GM12878 (cell line): ENCODE results near the gene THSD4. TPM values are rescaled to one million over a fixed set of nuclear protein-coding genes. Genes with fewer than 3 reads are reported as not detected.

ENCODE experiments used
- ATAC-seq: fragments of 200-7000 bp; cut with Tn5 transposase; 3 replicates; pipeline ENCODE4 v1.9.1; 2020; ENCODE audit warnings: mild to moderate bottlenecking, moderate library complexity
- BruUV-seq: library from RNA; stranded (reverse); fragments of 400-500 nt; replicated peaks from 2 replicates; lab custom pipeline; 2021; lab: Mats Ljungman, UMichigan
- CTCF ChIA-PET: fragments of 300-600 bp; sonication (Branson Sonifier 250); formaldehyde crosslinking; extraction: SDS; loops from one replicate; lab custom pipeline; 2021; ENCODE audit warnings: inconsistent platforms; lab: Yijun Ruan, JAX
- POLR2A ChIA-PET: fragments of 350-600 bp; formaldehyde crosslinking; extraction: SDS; loops from one replicate; lab custom pipeline; 2021; ENCODE audit warnings: inconsistent platforms; lab: Charles Lee
- RAD21 ChIA-PET: fragments of 300-600 bp; sonication (Branson Sonifier 250); formaldehyde crosslinking; loops from one replicate; lab custom pipeline; 2023; ENCODE audit warnings: antibody characterized with exemption; ENCODE audit not compliant: unreplicated experiment; lab: Charles Lee
- SMC1A ChIA-PET: fragments of 300-600 bp; sonication (Branson Sonifier 250); formaldehyde crosslinking; loops from one replicate; lab custom pipeline; 2023; ENCODE audit not compliant: unreplicated experiment, uncharacterized antibody; lab: Charles Lee
- DNase-seq: peaks from one replicate; pipeline ENCODE4 v3.0.0-alpha.2; 2011; ENCODE audit warnings: low read depth, low spot score
- FAIRE-seq: peaks from 3 replicates; lab custom pipeline; 2011; peaks lifted over from hg19 to GRCh38; lab: Jason Lieb, UNC
- H2AFZ ChIP-seq: 2 replicates; pipeline ENCODE4 v1.6.0; 2011; ENCODE audit warnings: low read depth, low read length, control low read depth; ENCODE audit not compliant: control insufficient read depth
- H3K27ac ChIP-seq: 2 replicates; pipeline ENCODE4 v1.5.1; 2011; ENCODE audit warnings: control low read depth; ENCODE audit not compliant: control insufficient read depth, insufficient read depth
- H3K27me3 ChIP-seq, 2 experiments: replicated peaks in 1 of 2; 2 replicates each; pipeline versions ENCODE4 v1.6.0 to v1.6.1; 2011; ENCODE audit warnings: low read length in 1 of 2; ENCODE audit not compliant: control insufficient read depth in 2 of 2, insufficient read depth in 2 of 2
- H3K36me3 ChIP-seq, 2 experiments: 2 replicates each; pipeline ENCODE4 v1.5.1; 2011; ENCODE audit warnings: low read length in 1 of 2; ENCODE audit not compliant: control insufficient read depth in 2 of 2, insufficient read depth in 2 of 2
- H3K4me1 ChIP-seq: 2 replicates; pipeline ENCODE4 v1.6.1; 2011; ENCODE audit warnings: mild to moderate bottlenecking, low read length, moderate library complexity, mixed read lengths; ENCODE audit not compliant: control insufficient read depth, insufficient read depth
- H3K4me2 ChIP-seq: 2 replicates; pipeline ENCODE4 v1.6.0; 2011; ENCODE audit warnings: control low read depth; ENCODE audit not compliant: control insufficient read depth, insufficient read depth
- H3K4me3 ChIP-seq: fragments of 200-600 bp; sonication (generic); 2 replicates; pipeline ENCODE4 v1.5.1; 2016
- H3K79me2 ChIP-seq: 2 replicates; pipeline ENCODE4 v1.6.0; 2011; ENCODE audit warnings: low read length; ENCODE audit not compliant: control insufficient read depth, insufficient read depth
- H3K9ac ChIP-seq: 2 replicates; pipeline ENCODE4 v1.8.0; 2011; ENCODE audit warnings: low read length, control low read depth, mixed read lengths; ENCODE audit not compliant: control insufficient read depth, insufficient read depth
- H3K9me3 ChIP-seq: replicated peaks from 3 replicates; pipeline ENCODE4 v1.5.1; 2011; ENCODE audit warnings: mild to moderate bottlenecking, low read length; ENCODE audit not compliant: control insufficient read depth, insufficient read depth
- H4K20me1 ChIP-seq: 2 replicates; pipeline ENCODE4 v1.6.0; 2011; ENCODE audit not compliant: control insufficient read depth, insufficient read depth
- ASH2L ChIP-seq: fragments of 300-600, 200-600 bp; sonication (generic); IDR thresholded peaks from 2 replicates; pipeline ENCODE4 v1.6.1; 2017; ENCODE audit warnings: low read depth, mild to moderate bottlenecking, borderline replicate concordance
- BCLAF1 ChIP-seq: fragments of 450-650 bp; IDR thresholded peaks from 2 replicates; pipeline ENCODE4 v1.6.1; 2017; ENCODE audit warnings: antibody characterized with exemption, mild to moderate bottlenecking, moderate library complexity
- CBX3 ChIP-seq: fragments of 200-600 bp; sonication (generic); IDR thresholded peaks from 2 replicates; pipeline ENCODE4 v1.6.1; 2016; ENCODE audit warnings: low read depth, borderline replicate concordance
- CEBPZ ChIP-seq: fragments of 150-350 bp; IDR thresholded peaks from 2 replicates; pipeline ENCODE4 v1.6.1; 2016; ENCODE audit warnings: low read depth, low read length
- CREB1 ChIP-seq: IDR thresholded peaks from 2 replicates; pipeline ENCODE4 v1.6.1; 2012; ENCODE audit warnings: low read depth, mild to moderate bottlenecking, inconsistent platforms
- EGR1 ChIP-seq, 2 experiments: IDR thresholded peaks; 1 replicate in 1 of 2; 2 replicates in 1 of 2; pipeline ENCODE4 v1.6.1; 2011 to 2012; ENCODE audit warnings: low read depth in 2 of 2, low read length in 2 of 2, borderline replicate concordance in 1 of 2, mild to moderate bottlenecking in 1 of 2, moderate library complexity in 1 of 2
- EZH2 ChIP-seq: IDR thresholded peaks from 2 replicates; pipeline ENCODE4 v1.6.1; 2012; ENCODE audit warnings: low read depth, mild to moderate bottlenecking, control low read depth, inconsistent platforms, low read length, borderline replicate concordance; ENCODE audit not compliant: control insufficient read depth
- KAT2A ChIP-seq: conservative IDR thresholded peaks from 2 replicates; pipeline ENCODE4 v1.6.1; 2011; ENCODE audit warnings: low read depth, low read length; ENCODE audit not compliant: control insufficient read depth
- NBN ChIP-seq: fragments of 450-650 bp; IDR thresholded peaks from 2 replicates; pipeline ENCODE4 v1.6.1; 2016
- NR2C2 ChIP-seq: IDR thresholded peaks from 2 replicates; pipeline ENCODE4 v1.6.1; 2011; ENCODE audit warnings: borderline replicate concordance, low read depth; ENCODE audit not compliant: control insufficient read depth, insufficient read length
- PAX8 ChIP-seq: fragments of 450-650 bp; IDR thresholded peaks from 2 replicates; pipeline ENCODE4 v1.6.1; 2017; ENCODE audit warnings: mild to moderate bottlenecking, moderate library complexity
- RFX5 ChIP-seq: IDR thresholded peaks from 2 replicates; pipeline ENCODE4 v1.6.1; 2011; ENCODE audit warnings: low read depth, low read length, improper control_type of control experiment
- TCF3 ChIP-seq: IDR thresholded peaks from 2 replicates; pipeline ENCODE4 v1.6.1; 2012; ENCODE audit warnings: low read depth, mild to moderate bottlenecking, low read length, borderline replicate concordance; ENCODE audit not compliant: insufficient read depth
- WGBS: methylation state at CpG from one replicate; pipeline ENCODE4 v1.1.6; 2016; ENCODE audit warnings: low lambda C conversion rate; ENCODE audit not compliant: insufficient replicate concordance, insufficient coverage; ENCODE audit errors: missing lambda C conversion rate; 5-methylcytosine and 5-hydroxymethylcytosine counted together
- in situ Hi-C: fragments of 300-500 bp; cut with MboI; formaldehyde crosslinking; loops from 9 replicates; pipeline ENCODE4 v1.14.3; 2018; ENCODE audit warnings: mixed read lengths
- intact Hi-C: fragments of 100-400 bp; cut with micrococcal nuclease; formaldehyde crosslinking; loops from one replicate; pipeline ENCODE4 v1.14.2; 2022; ENCODE audit not compliant: unreplicated experiment
- polyA plus RNA-seq, 11 experiments: library from polyadenylated mRNA; depleted of rRNA in 4 of 11; unstranded in 6 of 11; stranded (reverse) in 5 of 11; fragments of >200 nt; fragmentation: Nextera tagmentation in 4 of 11; fragmentation: Illumina TruSeq in 1 of 11; extraction: Ambion mirVana in 4 of 11; extraction: Trizol in 1 of 11; gene quantifications; 1 replicate in 1 of 11; 2 replicates in 10 of 11; pipeline versions ENCODE4 v1.2.1 to v1.2.3, GENCODE V29; 2011 to 2016; ENCODE audit warnings: inconsistent platforms in 2 of 11, missing spikeins in 2 of 11, low read depth in 1 of 11
- total RNA-seq, 4 experiments: library from RNA; depleted of rRNA in 3 of 4; stranded (reverse); fragments of >200 nt in 3 of 4; fragmentation: Illumina TruSeq in 1 of 4; extraction: Trizol in 1 of 4; gene quantifications; 2 replicates each; pipeline versions ENCODE4 v1.2.1 to v1.2.3, GENCODE V29; 2013 to 2021

Gene THSD4
- total and polyA plus RNA-seq, 10 of the 15 experiments (the other 5 are each of a cell fraction or from before 2014, with no cell fraction given) = 0.04 to 0.13 (median 0.05) TPM; not detected in 7

GRCh38 chr15:71686221-71687050 lies 571.2 kb downstream of the THSD4 start:
- no peak overlapping the region for H3K9ac ChIP-seq
- no peaks in the 10 kb centered on the region for H3K27me3 ChIP-seq
- CTCF ChIA-PET = no interaction called here
- no peak overlapping the region for H3K4me2 ChIP-seq
- POLR2A ChIA-PET = no interaction called here
- FAIRE-seq (no peak), DNase-seq (no peak), ATAC-seq (no peak)
- no peaks in the 10 kb centered on the region for H4K20me1 ChIP-seq
- no peak overlapping the region for H3K27ac ChIP-seq
- intact Hi-C loops = no loop called here
- no peak for TF ChIP-seq ASH2L
- no peak for TF ChIP-seq CBX3
- no peak for TF ChIP-seq TCF3
- TF ChIP-seq PAX8 = no peak
- TF ChIP-seq KAT2A = no peak
- TF ChIP-seq BCLAF1 = no peak
- no peak for TF ChIP-seq RFX5
- TF ChIP-seq NR2C2 = no peak
- no peak for TF ChIP-seq EZH2
- TF ChIP-seq NBN = no peak
- no peak for TF ChIP-seq EGR1 (IDR thresholded peaks at IDR 0.05; ENCODE audit: borderline replicate concordance in 1 of 2, low read depth in 2 of 2, low read length in 2 of 2)
- no peak for TF ChIP-seq CEBPZ
- TF ChIP-seq CREB1 = no peak
- no peaks in the 10 kb centered on the region for H3K36me3 ChIP-seq
- no peaks in the 10 kb centered on the region for H3K4me1 ChIP-seq
- H2AFZ ChIP-seq = no peak overlapping the region
- H3K79me2 ChIP-seq = no peaks in the 10 kb centered on the region
- RAD21 ChIA-PET = no interaction called here
- peaks cover 2% of the 10 kb centered on the region; the same call in 1 of the 3 replicates for H3K9me3 ChIP-seq
- no TSS peak for BruUV-seq
- in situ Hi-C loops = no loop called here
- WGBS = 20% methylated on average over 4 of the region's 4 CpGs
- H3K4me3 ChIP-seq = no peak overlapping the region
- SMC1A ChIA-PET = no interaction called here
